Measurements from ENCODE around the gene COL9A2.

- TF ChIP-seq, protein P1, sequence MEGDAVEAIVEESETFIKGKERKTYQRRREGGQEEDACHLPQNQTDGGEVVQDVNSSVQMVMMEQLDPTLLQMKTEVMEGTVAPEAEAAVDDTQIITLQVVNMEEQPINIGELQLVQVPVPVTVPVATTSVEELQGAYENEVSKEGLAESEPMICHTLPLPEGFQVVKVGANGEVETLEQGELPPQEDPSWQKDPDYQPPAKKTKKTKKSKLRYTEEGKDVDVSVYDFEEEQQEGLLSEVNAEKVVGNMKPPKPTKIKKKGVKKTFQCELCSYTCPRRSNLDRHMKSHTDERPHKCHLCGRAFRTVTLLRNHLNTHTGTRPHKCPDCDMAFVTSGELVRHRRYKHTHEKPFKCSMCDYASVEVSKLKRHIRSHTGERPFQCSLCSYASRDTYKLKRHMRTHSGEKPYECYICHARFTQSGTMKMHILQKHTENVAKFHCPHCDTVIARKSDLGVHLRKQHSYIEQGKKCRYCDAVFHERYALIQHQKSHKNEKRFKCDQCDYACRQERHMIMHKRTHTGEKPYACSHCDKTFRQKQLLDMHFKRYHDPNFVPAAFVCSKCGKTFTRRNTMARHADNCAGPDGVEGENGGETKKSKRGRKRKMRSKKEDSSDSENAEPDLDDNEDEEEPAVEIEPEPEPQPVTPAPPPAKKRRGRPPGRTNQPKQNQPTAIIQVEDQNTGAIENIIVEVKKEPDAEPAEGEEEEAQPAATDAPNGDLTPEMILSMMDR (IDR thresholded peaks at IDR 0.05): no peak
- TF ChIP-seq ZFX (IDR thresholded peaks at IDR 0.05; ENCODE audit: borderline replicate concordance): no peak
Observed at GRCh38 chr1:40276122-40276521, 41.0 kb downstream of the COL9A2 start.
